Eye (tissue), 1 donor: ENCODE measurements around the gene THEM4.
"Not testable (repeated sequence)": the region's sequence is repeated elsewhere in the genome, so short reads cannot be mapped to it uniquely, and the experiment has no call there.

ENCODE experiments used
- DNase-seq: peaks from one replicate; pipeline ENCODE4 v3.0.0-alpha.2; 2015

The THEM4 gene

DNA sequence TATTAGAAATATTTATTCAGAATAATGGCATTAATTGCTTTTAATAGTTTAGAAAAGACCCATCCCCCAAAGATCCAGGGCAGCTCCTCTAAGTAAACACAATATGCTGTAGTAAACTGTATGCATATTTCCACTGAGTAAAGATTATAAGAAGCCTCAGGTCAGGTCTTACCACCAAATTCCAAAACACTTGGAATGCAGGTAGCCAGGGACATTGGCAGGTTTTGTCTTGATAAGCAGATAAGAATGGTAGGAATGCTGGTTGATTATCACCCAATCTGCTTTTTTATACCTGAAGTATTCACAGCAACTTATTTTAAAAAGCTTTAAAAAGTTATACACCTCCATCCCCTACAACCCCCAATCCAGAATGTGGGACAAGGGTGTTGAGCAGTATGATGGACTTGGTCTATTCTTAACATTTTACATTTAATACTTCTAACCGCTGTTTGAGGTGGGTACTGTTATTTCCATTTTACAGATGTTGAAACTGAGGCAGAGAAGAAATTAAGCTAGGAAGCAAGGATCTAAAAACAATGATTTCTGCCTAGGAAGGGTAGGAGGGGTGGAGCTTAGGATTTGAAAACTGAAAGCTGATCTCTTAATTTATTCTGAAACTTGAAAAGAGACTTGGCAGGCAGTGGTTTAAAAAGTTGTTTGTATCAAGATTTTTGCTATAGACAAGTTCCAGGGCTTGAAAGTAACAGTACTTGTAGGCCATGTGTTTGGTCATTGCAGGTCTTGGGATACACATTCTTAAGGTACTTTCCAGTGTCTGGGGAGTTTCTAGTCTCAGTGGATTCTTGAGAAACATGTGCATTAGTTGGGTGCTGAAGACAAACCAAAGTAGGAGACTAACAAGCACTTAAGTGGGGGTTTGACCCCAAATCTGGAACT, 15.6 kb upstream of the THEM4 start:
- DNase-seq: no peak

DNA sequence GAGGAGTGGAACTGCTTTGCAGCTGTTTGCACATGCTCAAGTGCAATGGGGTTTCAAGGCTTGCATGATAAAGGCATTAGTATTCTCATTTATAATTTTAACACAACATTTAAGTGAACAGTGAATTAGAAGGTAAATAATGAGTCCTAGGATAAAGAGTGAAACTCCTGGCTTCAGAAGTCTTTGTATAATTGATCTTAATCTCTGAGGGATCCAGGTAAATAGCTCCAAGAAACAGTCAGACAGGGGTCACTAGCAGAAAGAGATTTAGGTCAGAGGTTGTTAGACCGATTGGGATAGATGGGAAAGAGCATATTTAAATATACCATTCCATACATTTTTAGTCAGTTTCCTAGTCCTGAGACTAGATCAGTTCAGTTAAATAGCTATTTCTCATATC, 14.1 kb upstream of the THEM4 start:
- DNase-seq: no peak

DNA sequence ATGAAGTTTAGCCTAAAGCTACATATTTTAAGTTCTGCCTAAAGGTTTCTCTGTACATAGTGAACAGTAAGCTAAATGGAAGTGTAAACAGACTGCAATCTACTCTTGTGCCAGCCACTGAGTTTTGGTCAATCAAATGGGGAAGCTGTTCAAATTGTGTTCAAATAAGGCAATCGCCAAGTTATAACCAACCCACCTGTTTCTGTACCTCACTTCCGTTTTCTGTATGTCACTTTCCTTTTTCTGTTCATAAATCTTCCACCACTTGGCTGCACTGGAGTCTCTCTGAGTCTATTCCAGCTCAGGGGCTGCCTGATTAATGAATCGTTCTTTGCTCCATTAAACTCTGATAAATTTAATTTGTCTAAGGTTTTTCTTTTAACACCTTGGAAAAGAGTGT, 10.8 kb upstream of the THEM4 start:
- DNase-seq: no peak

DNA sequence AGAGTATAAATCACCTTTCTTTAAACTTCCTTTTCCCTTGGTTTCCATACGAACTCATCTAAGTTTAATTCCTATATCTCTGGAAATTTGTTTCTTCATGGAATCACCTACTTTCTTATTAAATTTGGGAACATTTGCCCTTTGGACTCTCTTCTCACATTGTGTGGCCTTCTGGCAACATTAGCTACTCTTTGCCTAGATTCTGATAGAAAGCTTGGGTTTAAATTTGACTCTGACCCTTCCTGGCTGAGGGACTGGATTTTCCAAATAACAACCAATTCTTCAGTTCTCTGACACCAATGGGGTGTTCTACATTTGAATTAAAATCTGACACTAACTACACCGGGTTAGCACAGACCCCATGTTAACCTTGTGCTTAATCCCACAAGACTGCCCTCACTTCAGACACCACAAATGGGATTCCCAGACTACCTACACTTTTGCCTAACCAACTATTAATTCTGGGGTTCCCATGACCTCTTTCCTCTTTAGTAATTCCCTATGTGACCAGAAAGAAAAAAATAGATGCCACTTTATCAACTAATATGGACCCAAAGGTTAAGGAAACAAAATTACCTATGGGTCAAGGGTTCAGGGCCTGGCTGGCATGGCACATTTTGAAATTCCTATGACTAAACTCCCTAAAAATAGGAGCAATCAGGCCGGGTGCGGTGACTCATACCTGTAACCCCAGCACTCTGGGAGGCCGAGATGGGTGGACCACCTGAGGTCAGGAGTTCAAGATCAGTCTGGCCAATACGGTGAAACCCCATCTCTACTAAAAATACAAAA, 9.7 kb upstream of the THEM4 start:
- no peak for DNase-seq

DNA sequence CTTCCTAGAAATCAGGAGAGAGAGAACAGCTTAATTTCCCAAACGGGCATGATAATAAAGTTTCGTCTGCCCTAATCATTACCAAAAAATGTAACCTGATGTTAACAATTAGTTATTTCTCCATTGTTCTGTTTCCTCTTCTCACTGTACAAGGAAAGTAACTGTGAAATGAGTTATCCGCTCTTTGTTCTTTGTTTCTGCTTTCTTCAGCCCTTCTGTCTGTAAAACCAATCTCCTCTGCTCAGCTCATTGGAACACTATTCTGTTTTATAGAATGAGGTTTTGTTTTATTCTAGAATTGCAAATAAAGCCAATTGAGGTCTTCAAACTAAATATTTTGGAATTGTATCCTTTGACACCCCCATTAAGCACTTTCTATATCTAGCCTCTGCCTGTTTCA, 8.8 kb upstream of the THEM4 start:
- DNase-seq: no peak

DNA sequence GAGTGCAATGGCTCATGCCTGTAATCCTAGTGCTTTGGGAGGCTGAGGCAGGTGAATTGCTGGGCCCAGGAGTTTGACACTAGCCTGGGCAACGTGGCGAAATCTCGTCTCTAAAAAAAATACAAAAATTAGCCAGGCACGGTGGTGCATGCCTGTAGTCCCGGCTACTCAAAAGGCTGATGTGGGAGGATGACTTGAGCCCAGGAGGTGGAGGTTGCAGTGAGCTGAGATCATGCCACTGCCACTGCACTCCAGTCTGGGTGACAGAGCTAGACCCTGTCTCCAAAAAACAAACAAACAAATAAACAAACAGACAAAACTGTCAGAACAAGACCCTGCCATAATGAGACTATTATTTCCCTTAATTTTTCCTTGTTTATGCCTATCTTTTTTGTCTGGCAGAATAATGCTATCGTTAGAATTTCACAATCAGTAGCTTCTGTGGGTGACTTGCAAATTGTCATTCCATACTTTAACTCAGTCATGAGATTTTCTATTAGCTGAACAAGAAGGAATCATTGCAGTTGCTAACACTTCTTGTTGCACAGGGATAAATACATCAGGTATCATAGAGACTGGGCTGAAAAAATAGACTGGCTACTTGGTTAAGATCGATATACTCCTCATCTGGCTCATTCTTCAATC, 7.5 kb upstream of the THEM4 start:
- no peak for DNase-seq

DNA sequence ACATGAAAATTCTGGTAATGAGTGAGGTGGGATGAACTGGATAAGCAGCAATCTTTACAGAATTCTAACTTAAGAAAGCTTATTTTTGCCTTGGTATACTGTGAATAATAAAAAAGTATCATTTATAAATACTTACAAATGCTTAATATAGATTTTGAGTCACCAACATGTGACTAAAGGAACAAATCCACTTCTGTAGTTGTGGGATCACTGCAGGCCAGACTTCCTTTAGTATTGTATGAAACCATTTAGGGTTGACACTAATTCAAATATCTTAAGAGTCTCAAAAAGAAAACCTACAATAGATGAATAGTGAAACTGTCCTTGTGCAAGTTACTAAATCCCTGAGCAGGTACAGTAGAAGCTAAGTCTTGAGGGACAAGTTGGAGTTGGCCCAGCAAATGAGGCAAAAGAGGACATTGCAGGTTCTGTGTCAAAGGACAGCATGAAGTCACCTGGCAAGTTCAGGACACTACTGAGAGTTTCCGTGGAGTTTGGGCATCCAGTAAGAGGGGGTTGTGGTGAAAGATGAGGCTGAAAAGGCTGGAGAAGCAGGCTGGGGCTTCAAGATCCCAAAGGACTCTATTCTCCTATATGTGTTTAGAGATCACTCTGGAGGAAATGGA, 5.9 kb upstream of the THEM4 start:
- no peak for DNase-seq

DNA sequence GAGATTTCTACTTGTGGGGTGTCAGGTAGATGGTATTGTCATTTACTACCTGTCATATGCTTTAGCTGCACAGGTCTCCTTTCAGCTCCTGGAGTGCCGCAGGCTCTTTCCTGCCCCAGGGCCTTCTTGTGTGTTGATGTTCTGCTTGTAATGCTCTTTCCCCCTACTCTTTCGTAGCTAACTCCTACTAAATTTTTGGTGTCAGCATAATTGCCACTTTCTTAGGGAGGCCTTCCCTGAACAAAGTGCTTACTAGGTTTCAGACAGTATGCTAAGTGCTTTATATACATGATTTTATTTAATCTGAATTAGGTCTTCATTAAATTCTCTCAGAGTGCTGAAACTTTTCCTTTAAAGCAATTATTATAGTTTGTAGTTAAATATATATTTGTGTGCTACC, 4.8 kb upstream of the THEM4 start:
- no peak for DNase-seq

DNA sequence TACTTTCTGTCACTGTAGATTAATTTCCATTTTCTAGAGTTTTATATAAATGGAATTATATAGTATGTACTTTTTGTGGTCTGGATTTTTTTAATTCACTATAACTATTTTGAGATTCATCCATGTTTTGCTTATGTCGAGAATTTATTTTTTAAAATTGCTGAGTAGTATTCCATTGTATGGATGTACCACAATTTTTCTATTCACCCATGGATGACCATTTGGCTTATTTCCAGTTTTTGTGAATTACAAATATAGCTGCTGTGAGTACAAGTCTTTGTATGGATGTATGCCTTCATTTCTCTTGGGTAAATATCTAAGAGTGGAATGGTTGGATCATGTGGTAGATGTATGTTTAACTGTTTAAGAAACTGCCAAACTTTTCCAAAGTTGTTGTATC, 3.7 kb upstream of the THEM4 start:
- DNase-seq: no peak

DNA sequence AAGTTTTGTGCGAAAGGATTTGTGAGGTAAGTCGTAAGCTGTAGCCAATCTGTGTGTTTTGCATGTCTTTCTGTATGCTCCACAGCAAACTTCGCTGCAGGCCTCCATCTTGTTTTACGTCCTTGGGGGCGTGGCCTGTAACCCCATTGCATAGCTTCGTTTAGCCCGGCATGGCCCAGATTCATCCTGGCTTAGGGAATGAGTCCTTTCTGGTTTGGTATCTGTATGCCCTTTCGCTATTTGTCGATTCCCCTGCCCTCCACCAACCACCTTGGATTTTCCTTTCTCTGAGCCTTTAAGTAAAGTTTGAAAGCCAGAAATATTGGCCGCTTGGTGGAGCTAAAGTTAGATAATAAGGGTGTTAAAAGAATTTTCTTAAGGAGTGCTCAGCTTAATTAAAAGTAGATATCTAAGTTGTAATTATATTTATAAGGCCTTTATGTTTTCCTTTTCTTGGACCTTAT, 1.1 kb downstream of the THEM4 start:
- DNase-seq: no peak

DNA sequence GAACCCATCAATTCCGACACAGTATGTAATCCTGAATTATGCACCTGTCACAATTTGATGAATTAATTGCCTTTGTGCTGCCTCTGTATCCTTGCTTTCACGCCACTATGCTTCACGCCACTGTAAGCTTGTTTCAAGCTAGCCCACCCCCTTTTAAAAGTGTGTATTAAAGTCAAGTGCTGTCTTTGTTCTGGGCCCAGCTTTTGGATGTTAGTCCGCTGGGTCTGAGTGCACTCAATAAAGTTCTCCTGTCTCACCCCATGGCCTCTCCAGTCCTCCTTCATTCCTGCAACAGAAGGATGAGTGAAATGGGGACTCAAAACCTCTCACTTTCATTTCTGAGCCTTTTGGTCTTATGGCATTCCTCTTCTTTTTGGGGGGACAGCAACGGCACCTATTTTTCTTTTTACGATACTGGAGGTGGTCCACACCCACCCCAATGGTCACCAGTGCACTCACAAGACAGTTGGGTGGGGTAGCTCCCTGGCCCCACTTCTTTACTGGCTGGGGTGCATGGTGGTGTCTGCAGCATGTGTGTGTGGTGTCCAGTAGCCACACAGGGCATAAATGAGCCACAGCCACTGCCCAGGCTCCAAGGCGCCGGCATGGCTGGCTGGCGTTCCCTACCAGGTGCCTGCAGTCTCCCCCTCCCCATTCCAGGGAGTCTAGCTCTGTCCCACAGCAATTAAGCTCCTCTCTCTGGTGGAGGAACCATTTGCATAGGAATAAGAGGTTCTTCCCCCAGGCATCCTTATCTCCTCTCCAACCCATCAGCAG, 1.8 kb downstream of the THEM4 start:
- DNase-seq: no peak

DNA sequence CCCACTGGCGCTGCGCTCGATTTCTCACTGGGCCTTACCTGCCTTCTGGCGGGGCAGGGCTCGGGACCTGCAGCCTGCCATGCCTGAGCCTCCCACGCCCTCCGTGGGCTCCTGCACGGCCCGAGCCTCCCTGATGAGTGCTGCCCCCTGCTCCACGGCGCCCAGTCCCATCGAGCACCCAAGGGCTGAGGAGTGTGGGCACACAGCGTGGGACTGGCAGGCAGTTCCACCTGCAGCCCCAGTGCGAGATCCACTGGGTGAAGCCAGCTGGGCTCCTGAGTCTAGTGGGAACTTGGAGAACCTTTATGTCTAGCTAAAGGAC, 3.0 kb downstream of the THEM4 start:
- not testable (repeated sequence) for DNase-seq

DNA sequence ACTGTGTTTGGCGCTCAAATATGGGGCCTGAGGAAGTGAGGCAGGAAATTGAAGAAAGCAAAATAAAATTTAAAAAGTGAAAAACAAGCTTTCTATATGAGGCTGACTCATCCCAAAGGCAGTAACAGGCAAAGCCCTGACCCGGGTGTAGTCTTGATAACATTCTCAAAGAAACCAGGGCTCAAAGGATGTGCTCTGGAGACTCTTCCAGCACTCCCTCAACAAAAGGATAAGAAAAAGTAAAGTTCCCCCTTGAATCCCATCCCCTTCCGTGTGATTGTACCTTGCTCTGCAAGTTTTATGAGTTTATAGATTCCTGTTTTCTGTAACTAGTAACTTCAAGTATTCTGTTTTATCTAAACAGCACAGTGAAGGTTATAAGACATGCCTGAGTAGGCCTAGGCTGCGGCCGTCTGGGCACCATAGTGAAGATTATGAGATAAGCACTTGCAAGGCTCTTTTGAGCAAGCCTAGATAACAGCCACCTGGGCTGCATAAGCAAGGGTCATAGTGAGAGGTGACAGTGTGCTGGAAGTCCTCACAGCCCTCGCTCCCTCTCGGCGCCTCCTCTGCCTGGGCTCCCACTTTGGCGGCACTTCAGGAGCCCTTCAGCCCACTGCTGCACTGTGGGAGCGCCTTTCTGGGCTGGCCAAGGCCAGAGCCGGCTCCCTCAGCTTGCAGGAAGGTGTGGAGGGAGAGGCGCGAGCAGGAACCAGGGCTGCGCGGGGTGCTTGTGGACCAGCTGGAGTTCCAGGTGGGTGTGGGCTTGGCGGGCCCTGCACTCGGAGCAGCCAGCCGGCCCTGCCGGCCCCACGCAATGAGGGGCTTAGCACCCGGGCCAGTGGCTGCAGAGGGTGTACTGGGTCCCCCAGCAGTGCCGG, 3.6 kb downstream of the THEM4 start:
- DNase-seq: not testable (repeated sequence)

DNA sequence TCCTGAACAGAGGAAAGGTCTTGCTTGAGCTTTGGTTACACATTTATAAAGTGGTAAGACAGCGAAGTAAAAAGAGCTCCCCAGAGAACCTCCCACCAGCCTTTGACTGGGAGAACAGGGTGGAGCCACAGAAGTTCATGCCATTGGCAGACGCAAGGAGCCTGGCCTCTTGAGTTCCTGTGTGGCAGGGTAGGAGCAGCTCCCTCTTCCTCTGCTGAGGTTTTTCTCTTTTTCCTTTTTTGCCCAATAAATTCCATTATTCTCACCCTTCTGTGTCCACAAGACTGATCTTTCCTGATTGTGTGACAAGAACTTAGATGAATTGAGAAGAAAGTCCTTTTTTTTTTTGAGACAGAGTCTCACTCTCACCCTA, 4.3 kb downstream of the THEM4 start:
- no peak for DNase-seq

DNA sequence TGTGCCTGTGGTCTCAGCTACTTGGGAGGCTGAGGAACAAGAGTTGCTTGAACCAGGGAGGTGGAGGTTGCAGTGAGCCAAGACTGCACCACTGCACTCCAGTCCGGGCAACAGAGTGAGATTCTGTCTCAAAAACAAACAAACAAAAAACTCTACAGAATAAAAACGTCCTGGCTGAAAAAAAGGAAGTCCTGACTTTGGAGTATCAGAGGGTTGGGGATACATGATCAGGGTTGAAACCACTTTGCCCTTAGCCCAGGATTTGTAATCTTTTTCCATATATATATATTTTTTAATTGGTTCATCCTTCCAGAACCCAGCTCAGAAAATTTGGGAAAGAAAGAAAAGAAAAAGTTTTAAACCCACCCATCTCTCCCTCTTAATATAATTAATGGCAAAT, 6.5 kb downstream of the THEM4 start:
- no peak for DNase-seq

DNA sequence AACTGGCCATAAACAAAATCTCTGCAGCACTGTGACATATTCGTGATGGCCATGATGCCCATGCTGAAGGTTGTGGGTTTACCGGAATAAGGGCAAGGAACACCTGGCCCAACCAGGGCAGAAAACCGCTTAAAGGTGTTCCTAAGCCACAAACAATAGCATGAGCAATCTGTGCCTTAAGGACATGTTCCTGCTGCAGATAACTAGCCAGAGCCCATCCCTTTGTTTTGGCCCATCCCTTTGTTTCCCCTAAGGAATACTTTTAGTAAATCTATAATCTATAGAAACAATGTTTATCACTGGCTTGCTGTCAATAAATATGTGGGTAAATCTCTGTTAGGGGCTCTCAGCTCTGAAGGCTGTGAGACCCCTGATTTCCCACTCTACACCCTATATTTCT, 8.5 kb downstream of the THEM4 start:
- not testable (repeated sequence) for DNase-seq

DNA sequence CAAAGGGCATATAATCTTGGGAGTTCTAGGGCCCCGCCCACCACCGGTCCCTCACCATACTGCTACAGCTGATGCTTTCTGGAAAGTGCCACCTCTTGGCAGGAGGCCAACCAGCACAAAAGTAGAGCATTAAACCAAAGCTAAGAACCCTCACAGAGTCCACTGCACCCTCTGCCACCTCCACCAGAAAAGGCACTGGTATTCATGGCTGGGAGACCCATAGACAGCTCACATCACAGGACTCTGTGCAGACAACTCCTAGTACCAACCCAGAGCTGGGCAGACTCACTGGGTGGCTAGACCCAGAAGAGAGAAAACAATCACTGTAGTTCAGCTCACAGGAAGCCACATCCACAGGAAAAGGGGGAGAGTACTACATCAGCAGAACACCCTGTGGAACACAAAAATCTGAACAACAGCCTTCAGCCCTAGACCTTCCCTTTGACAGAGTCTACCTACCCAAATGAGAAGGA, 10.8 kb downstream of the THEM4 start:
- DNase-seq: no peak

DNA sequence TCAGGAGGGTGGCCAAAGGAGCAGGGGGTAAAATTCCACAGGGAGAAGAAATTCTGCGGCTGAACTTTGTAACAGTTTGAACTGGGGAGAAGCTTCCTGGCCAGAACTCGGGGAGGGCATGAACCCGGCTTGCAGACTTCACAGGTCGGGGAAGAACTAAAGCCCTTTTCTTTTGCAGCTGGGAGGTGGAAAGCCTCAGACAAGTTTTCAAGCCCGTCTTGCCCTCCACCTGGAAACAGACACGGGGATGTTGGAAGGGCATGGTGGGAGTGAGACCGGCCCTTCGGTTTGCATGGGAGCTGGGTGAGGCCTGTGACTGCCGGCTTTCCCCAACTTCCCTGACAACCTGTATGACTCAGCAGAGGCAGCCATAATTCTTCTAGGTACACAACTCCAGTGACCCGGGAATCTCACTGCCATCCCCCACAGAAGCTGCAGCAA, 11.3 kb downstream of the THEM4 start:
- DNase-seq: no peak

DNA sequence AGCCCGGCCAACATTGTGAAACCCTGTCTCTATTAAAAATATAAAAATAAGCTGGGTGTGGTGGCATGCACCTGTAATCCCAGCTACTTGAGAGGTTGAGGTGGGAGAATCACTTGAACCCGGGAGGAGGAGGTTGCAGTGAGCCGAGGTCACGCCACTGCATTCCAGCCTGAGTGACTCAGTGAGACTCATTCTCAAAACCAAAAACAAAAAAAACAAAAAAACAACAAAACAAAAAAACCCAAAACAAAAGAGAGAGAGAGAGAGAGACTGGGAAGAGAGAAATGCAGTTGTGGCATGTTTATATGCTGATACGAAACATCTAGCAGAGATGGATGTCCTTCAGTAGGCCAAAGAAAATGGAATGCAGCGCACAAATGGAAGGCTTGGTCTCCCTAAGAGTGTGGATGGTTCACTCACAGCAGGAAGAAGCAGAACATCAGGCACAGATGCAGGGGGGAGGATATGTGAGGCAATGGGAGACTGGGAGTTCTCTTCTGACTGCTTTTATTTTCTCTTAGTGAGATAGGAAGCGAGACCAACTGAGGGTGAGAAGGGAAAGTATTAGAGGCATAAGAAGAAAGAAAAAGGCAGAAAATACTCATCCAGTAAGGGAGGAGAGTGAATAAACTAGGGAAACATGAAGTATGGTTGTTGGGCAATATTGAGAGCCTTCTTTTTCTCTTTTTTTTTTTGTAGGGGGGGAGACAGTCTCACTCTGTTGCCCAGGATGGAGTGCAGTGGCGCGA, 16.0 kb downstream of the THEM4 start:
- no peak for DNase-seq

DNA sequence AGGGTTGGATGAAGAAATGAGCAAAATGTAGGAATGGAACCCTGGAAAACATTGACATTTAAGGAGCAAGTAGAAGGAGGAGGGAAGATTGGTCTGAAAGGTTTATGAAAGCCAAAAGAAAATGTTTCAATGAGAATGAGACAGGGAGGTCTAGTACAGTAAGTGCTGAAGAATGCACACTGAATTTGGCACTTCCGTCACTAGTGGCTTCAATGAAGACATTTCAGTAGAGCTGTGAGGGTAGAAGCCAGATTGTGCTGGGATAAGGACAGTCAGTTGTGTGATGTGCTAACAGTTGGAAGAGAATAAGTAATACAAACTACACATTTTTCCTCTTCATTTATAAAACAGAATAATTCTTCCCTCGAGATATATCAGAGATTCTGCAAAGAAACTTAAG, 17.1 kb downstream of the THEM4 start:
- no peak for DNase-seq

DNA sequence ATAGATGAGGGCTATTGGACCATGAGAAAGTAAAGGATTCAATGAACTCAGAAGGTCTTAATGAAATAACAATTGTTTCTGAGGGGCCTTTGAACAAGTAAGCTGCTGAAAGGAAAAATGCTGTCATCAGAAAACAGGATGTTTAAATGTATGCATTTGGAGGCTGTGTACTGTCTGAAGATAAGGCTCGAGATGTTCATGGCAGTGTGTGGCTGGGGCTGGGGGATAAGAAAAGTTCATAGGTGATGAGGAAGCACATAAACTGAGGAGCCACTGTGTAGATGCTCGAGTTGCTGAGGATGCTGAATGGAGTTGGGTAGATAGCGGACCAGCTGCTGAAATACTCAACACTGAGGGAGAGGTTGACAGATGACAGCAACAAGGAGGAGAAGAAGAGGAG, 17.8 kb downstream of the THEM4 start:
- no peak for DNase-seq
